GM18498 (cell line): Measurements from ENCODE around the gene PLSCR2.
"Not testable (repeated sequence)": the region's sequence is repeated elsewhere in the genome, so short reads cannot be mapped to it uniquely, and the experiment has no call there.

Experiments used
- ATAC-seq: cut with Tn5 transposase; IDR thresholded peaks from one replicate; pipeline ENCODE4 v1.9.1; 2021; ENCODE audit warnings: mild to moderate bottlenecking, moderate library complexity; ENCODE audit not compliant: unreplicated experiment

Gene PLSCR2

GRCh38 chr3:146469150-146470017 lies at the start of gene PLSCR2:
Gene PLSCR2, minus strand, starts transcription at chr3:146469561. Its CDS starts 9,657 bp downstream, at chr3:146459904.
- peak; percentile 98 for ATAC-seq

DNA sequence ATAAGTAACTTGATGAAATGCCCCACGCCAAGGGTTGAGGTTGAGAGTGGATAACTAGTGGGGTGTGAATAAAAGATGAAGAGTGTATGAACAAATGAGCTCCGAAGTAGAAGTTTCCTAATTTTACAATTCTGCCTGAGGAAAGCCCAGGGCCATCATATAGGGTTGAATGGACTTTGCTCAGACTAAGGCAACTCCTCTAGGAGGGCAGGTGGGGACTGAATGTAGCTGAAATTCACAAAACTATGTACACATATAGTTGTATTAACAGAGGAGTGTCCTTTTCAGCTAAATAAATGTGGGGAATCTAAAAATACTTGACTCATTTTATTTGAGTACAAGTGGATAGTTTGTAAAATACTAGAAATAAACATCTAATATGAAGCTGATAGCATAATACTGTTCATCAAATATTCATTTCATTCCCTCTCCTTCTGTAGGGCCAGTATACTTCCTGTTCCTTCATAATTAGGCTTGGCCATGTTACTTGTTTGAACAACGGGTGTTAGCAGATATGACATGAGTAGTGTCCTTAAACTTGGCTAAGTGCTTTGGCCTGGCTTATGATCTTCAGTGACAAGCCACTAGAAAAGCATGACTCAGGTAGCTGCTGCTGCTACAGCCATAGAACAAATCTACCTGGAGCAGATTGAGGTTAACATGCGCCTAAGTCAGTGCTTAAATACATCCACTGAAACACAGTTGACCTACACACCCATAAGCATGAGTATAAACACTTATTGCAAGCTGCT lies 48.5 kb upstream of the PLSCR2 start:
- no peak for ATAC-seq

DNA sequence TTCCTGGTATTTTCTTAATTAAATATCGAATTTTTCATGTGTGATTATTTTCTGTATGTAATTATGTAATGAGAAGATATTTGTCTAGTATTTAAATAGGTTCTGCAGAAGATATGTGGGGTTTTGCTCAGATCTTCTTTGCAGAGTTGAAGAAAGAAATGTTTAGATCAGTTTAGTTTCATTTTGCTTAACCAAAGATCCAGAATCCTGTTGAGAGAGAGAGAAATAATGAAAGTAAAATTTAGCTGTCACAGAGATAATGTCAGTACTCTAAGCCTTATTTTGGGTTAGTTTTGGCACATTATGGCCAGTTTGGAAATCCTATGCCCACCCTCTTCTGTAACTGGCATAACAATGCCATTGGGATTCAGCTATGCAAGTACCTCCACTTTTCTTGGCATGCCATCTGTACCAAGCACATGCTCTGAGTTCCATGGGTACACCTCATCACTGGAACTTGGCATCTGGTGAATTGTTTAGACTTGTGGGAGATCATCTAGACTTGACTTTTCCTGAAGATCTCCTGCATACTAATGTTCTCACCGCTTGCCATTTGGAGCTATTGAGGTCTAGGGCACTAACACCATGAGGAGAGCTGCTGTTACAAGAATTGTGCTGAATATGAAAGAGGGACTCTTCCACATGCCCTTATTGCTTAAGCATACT lies 44.2 kb upstream of the PLSCR2 start:
- ATAC-seq = no peak

DNA sequence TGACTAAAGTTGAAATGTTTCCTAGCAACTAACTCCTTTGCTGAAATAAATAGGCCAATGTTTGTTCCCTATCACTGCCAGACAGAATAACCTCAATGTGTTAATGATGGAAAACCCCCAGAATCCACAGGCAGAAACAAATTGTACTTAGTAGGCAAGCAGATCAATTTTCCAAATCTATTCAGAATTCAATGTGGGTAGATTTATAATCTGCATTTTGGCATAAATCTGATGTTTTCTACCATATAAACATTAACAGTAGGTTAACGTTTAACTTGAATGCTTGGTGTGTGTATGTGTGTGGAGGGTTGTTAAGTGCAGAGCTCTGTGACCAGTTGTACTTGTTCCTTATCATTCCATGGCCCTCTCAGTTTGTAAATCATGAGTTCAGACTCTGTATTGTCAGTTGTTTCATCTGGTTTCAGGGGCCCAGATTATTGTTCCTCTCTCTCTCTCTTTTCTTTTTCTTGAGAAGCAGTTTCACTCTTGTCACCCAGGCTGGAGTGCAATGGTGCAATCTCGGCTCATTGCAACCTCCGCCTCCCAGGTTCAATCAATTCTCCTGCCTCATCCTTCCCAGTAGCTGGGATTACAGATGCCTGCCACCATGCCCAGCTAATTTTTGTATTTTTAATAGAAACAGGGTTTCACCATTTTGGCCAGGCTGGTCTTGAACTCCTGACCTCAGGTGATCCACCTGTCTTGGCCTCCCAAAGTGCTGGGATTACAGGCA lies 42.2 kb upstream of the PLSCR2 start:
- ATAC-seq = no peak

DNA sequence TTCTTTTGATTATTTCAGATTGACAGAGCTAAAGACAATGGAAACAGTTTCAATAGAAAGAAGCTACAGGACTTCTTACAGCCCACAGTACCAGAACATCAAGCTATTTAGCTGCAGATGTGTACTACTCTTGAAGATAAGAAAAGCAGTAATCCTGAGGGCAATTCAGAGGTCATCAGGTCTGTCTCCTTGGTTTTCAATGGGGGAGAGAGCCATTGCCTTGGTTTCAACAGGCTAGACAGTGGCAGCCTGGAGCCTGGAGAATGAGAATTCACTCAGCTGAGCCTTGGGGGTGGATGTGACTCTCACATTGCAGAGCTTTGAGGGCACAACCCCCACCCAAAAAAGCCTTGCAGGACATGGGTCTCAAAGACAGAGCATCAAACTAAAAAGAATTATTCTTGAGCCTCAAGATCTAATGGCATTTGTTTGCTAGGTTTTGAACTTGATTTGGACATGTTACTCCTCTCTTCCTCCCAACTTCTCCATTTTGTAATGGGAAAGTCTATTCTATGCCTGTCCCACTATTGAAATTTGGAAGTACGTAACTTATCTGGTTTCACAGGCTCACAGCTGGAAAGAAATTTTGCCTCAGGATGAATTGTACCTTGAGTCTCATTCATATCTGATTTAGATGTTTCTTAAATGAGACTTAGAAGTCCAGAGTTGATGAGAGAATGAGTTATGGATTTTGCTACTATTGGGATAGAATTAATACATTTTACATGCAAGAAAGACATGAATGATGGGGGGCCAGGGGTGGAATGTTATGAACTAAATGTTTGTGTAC lies 38.2 kb upstream of the PLSCR2 start:
- ATAC-seq = no peak

DNA sequence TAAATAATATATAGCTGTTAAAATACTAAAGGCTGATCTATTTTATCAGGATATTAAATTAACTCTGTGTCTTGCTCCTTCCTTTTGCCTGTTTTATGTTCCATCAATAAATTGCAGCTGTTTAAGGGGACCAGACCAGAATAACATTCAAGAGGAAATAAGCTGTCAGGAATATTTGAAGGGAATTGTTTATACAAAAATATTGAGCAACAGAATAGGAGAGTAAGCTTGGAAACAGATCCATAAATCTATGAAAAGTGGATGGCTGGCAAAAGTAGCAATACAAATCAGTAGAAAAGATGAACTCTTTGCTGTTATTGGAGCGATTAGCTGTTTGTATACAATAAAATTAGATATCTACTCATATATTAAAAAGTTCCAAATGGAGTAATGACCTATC lies 36.2 kb upstream of the PLSCR2 start:
- no peak for ATAC-seq

DNA sequence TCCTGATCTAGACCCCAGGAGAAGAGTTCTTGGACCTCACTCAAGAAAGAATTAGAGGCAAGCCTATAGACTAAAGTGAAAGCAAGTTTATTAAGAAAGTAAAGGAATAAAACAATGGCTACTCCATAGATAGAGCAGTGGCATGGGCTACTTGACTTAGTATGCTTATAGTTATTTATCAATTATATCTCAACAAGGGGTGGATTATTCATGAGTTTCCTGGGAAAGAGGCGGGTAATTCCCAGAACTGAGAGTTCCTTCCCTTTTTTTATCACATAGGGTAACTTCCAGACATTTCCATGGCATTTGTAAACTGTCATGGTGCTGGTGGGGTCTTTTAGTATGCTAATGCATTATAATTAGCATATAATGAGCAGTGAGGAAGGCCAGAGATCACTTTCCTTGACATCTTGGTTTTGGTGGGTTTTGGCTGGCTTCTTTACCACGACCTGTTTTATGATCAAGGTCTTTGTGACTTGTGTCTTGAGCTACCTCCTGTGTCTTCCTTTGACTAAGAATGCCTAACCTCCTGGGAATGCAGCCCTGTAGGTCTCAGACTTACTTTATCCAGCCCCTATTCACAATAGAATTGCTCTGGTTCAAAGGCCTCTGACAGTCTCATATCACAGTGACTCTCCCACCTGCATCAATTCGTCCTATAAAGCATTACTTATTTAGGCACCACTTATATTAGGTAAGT lies 35.3 kb upstream of the PLSCR2 start:
- ATAC-seq = no peak

DNA sequence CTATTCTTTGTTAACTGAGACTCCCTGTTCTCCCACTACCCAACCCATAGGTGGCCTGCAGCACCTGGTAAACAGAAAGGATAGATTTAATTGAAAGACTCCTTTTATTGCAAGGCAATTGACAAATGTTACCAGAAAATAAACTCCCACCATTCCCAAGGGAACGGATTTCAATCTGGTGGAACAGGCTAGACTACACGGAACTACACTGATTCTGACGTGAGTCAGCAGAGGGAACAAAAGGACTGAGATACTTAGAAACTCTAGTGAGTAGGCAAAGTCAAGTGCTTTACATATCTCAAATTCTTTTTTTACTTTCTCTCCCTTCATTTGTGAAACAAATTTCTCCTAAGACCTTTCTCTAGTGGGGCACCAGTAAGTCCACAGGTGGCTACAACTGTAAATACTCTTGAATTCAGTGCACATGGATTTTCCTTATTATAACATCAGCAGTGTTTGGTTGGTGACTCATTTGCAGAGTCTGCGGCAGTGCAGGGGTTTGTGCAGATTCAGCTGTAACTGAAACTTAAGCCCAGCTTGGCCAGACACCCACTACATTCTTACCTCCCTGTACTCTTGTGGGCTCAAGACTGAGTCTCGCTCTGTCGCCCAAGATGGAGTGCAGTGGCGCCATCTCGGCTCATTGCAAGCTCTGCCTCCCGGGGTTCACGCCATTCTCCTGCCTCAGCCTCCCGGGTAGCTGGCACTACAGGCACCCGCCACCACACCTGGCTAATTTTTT lies 34.3 kb upstream of the PLSCR2 start:
- peak; percentile 96 for ATAC-seq

DNA sequence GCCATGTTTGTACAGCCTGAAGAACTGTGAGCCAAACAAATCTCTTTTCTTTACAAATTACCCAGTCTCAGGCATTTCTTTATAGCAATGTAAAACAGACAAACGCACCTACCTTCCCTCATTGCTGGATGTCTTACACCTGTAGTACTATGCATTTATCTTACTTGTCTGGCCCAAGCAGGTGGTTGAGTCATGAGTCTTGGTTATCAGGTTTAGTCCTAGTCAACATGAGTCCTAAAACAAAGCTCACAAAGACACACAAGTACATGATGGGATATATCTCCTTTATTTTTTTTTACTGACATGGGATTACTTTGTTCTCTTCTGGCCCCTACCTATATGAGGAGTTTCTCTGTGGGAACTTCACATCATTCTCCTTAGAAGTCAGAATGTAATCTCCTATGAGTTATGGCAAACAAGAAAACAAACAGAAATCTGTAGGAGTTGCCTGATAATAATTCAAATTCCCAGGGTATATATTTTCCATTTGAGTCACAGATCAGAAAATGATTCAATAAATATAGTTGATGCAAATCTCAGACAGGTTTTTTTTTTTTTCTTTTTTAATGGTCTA lies 33.6 kb upstream of the PLSCR2 start:
- no peak for ATAC-seq

DNA sequence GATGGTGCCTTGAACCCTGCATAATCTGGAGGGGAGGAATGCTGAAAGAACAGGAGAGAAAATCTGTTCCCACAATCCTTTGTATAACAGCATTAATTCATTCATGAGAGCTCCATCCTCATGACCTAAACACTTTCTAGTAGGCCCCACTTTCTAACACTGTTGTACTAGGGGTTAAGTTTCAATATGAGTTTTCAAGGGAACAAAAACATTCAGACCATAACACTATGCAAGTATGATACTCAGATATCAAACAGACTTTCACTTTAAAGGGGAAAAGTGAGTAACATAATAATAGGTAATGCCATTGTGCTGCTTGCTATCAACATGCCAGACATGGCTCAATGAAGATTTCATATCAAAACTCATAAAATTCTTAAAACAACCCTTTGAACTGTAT lies 32.4 kb upstream of the PLSCR2 start:
- no peak for ATAC-seq

DNA sequence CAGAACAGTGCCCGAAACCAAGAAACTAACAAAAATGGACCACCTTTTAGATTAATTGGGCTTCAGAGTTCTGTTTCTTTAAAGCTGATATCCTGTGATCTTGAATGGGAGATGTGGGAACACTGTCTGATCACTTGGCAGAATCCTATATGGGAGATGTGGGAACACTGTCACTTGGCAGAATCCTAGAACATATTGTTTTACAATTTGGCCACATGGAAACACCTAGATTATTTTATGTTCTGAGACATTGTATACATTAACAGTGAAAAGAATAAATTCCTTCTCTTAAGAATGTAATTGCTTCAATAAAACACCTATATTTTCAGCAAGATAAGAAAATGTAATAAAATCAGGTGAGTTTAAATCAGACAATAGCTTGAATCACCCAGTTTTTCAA lies 30.3 kb upstream of the PLSCR2 start:
- no peak for ATAC-seq

GRCh38 chr3:146498002-146498736 lies 28.8 kb upstream of the PLSCR2 start:
- no peak for ATAC-seq

- not testable (repeated sequence) for ATAC-seq
Measured at GRCh38 chr3:146497145-146497843, 27.9 kb upstream of the PLSCR2 start.

- ATAC-seq = no peak
Measured at GRCh38 chr3:146496726-146497125, 27.4 kb upstream of the PLSCR2 start.

DNA sequence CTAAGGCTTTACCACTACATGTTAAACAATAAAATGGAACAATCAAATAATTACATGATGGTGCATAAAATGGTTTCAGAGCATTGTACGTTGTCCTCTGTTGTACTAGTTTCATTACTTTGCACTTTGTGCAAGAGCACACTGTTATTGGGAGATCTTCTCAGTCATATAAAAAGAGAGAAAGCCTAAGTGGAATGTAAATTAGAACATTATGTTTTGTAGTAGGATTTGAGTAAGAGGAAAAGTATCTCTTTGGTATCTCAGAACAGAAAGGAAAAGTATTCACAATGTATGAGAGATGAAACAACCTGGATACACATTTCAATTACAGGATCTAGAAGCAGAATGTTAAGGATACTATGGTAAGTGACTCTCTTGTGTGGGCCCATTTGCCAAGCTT lies 26.9 kb upstream of the PLSCR2 start:
- no peak for ATAC-seq

DNA sequence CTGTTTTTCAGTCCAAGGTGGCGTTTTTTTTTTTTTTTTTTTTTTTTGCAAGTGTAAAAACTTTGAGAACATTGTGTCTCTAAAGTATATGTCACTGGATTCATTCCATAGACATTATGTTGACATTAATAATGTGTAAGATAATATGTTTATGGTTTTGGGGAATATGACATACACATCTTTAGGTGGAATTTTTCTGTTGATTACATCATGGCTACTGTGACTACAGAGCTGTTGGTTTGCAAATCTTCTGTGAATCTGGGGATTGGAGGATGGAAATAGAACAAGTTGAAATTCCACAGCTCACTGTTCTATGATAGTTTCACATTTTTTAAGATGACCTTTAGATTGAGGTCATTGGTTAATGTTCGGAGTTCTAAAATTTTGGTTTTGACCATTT lies 24.4 kb upstream of the PLSCR2 start:
- no peak for ATAC-seq

DNA sequence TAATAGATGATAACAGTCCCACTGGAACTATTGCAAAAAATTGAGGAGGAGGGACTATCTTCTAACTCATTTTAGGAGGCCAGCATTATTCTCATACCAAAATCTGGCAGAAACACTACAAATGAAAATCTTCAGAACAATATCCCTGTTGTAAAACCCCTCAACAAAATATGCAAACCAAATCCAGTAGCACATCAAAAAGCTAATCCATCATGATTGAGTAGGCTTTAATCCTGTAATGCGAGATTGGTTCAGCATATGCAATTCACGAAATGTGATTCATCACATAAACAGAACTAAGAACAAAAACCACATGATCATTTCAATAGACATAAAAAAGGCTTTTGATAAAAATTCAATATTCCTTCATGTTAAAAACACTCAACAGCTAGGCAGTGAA lies 23.9 kb upstream of the PLSCR2 start:
- ATAC-seq = no peak
